Measurements from ENCODE around the gene PRICKLE1. TPM values are rescaled to one million over a fixed set of nuclear protein-coding genes. Genes with fewer than 3 reads are reported as not detected.

PRICKLE1 gene
- total RNA-seq, 1 donor from 2014 or later: 20.9 TPM

GRCh38 chr12:42576374-42576773 is 13.2 kb downstream of the PRICKLE1 start:
- Histone ChIP-seq H3K9me3 (replicated peaks) (no peaks in the 10 kb centered on the region), H3K27me3 (ENCODE audit: low read depth) (no peaks in the 10 kb centered on the region), H3K4me3 (no peak overlapping the region), H3K36me3 (no peaks in the 10 kb centered on the region), H3K27ac (replicated peaks) (no peak overlapping the region), H3K4me1 (peaks cover 52% of the 10 kb centered on the region)
- no peak for DNase-seq
- intact Hi-C loops (cut with micrococcal nuclease): loop anchor here (10.0 kb wide), 1 partner anchor 442 kb away; no protein-coding TSS in a partner anchor
- TF ChIP-seq CTCF (IDR thresholded peaks at IDR 0.05; ENCODE audit: borderline replicate concordance): no peak

- H3K4me1 ChIP-seq: peaks cover 52% of the 10 kb centered on the region
- no peaks in the 10 kb centered on the region for H3K9me3 ChIP-seq (replicated peaks)
- no peaks in the 10 kb centered on the region for H3K27me3 ChIP-seq (ENCODE audit: low read depth)
- H3K4me3 ChIP-seq: no peak overlapping the region
- H3K27ac ChIP-seq (replicated peaks): no peak overlapping the region
- intact Hi-C loops (cut with micrococcal nuclease): loop anchor here (10.0 kb wide), 1 partner anchor 441 kb away; no protein-coding TSS in a partner anchor
- no peak for TF ChIP-seq CTCF (IDR thresholded peaks at IDR 0.05; ENCODE audit: borderline replicate concordance)
- no peaks in the 10 kb centered on the region for H3K36me3 ChIP-seq
- no peak for DNase-seq
Observed at GRCh38 chr12:42575717-42576116, 13.8 kb downstream of the PRICKLE1 start.

GRCh38 chr12:42574851-42575266 is 14.7 kb downstream of the PRICKLE1 start:
- H3K27me3 ChIP-seq (ENCODE audit: low read depth): no peaks in the 10 kb centered on the region
- H3K36me3 ChIP-seq: no peaks in the 10 kb centered on the region
- no peaks in the 10 kb centered on the region for H3K9me3 ChIP-seq (replicated peaks)
- DNase-seq: no peak
- no peak overlapping the region for H3K4me3 ChIP-seq
- H3K4me1 ChIP-seq: peaks cover 58% of the 10 kb centered on the region
- intact Hi-C loops (cut with micrococcal nuclease): loop anchor here (10.0 kb wide), 1 partner anchor 440 kb away; no protein-coding TSS in a partner anchor
- no peak overlapping the region for H3K27ac ChIP-seq (replicated peaks)
- no peak for TF ChIP-seq CTCF (IDR thresholded peaks at IDR 0.05; ENCODE audit: borderline replicate concordance)

- H3K36me3 ChIP-seq: no peaks in the 10 kb centered on the region
- no peaks in the 10 kb centered on the region for H3K9me3 ChIP-seq (replicated peaks)
- H3K27ac ChIP-seq (replicated peaks): no peak overlapping the region
- peaks cover 45% of the 10 kb centered on the region for H3K4me1 ChIP-seq
- no peak for TF ChIP-seq CTCF (IDR thresholded peaks at IDR 0.05; ENCODE audit: borderline replicate concordance)
- H3K4me3 ChIP-seq: no peak overlapping the region
- no peaks in the 10 kb centered on the region for H3K27me3 ChIP-seq (ENCODE audit: low read depth)
- intact Hi-C loops (cut with micrococcal nuclease): loop anchor here (10.0 kb wide), 1 partner anchor 437 kb away; no protein-coding TSS in a partner anchor
- no peak for DNase-seq
Observed at GRCh38 chr12:42571327-42572009, 18.1 kb downstream of the PRICKLE1 start.

- DNase-seq: no peak
- H3K4me3 ChIP-seq: no peak overlapping the region
- peaks cover 45% of the 10 kb centered on the region for H3K4me1 ChIP-seq
- no peaks in the 10 kb centered on the region for H3K36me3 ChIP-seq
- no peaks in the 10 kb centered on the region for H3K9me3 ChIP-seq (replicated peaks)
- intact Hi-C loops (cut with micrococcal nuclease): loop anchor here (10.0 kb wide), 1 partner anchor 435 kb away; no protein-coding TSS in a partner anchor
- no peaks in the 10 kb centered on the region for H3K27me3 ChIP-seq (ENCODE audit: low read depth)
- no peak overlapping the region for H3K27ac ChIP-seq (replicated peaks)
- no peak for TF ChIP-seq CTCF (IDR thresholded peaks at IDR 0.05; ENCODE audit: borderline replicate concordance)
Observed at GRCh38 chr12:42570076-42570475, 19.5 kb downstream of the PRICKLE1 start.

Measured in left ventricle myocardium inferior (tissue), 1 donor.